ENCODE measurements around the gene NMT1. TPM values are rescaled to one million over a fixed set of nuclear protein-coding genes. Genes with fewer than 3 reads are reported as not detected.

NMT1 gene
- total and polyA plus RNA-seq, 2 donors from 2014 or later: 72.3 to 98.5 TPM

DNA sequence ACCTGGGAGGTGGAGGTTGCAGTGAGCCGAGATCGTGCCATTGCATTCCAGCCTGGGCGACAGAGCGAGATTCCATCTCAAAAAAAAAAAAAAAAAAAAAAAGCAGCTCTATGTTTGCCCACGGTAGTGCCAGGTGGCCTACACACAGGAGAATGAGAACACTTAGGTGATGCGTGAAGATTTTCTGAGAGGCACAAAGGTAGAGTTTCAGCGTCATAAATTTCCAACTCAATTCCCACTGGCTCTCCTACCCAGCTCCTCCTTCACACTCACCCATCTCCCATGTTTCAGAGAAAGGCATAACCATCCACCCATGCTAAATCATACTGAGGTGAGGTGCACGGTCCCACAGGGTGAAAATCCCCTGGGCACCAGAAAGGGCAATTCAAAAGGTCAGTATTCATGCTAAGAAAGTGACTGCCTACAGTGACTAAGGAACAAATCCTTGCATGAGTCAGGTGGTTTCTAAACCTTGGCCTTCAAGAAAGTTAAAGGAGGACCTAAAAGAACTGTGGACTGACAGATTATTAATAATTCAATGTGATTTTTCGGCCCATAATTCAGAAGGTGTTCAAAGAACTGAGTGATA lies 14.5 kb upstream of the NMT1 start:
- FAIRE-seq (no peak), DNase-seq (peak in 1 of 5 donors; percentile 58)
- intact Hi-C loops (cut with DNase I): no loop called here
- Histone ChIP-seq H3K9me3 (ENCODE audit: control insufficient read depth in 2 of 3, insufficient read depth in 1 of 3, low read length in 3 of 3) (no peaks in the 10 kb centered on the region), H3K4me1 (ENCODE audit: control insufficient read depth in 2 of 3, insufficient read depth in 2 of 3, low read depth in 1 of 3, low read length in 3 of 3) (peaks cover 0 to 15% (median 5%) of the 10 kb centered on the region in 3 donors), H3K4me3 (ENCODE audit: low read length in 3 of 3) (no peak overlapping the region), H3K27ac (ENCODE audit: low read depth in 2 of 2, low read length in 2 of 2) (no peak overlapping the region), H3K27me3 (ENCODE audit: control insufficient read depth, insufficient read depth, low read length) (no peaks in the 10 kb centered on the region), H3K36me3 (ENCODE audit: control insufficient read depth in 2 of 3, insufficient read depth in 3 of 3, low read length in 3 of 3) (no peaks in the 10 kb centered on the region), H3K9ac (ENCODE audit: low read length in 3 of 3) (peak overlapping the region in 1 of 3 donors; percentile 40)
- TF ChIP-seq, protein P1, sequence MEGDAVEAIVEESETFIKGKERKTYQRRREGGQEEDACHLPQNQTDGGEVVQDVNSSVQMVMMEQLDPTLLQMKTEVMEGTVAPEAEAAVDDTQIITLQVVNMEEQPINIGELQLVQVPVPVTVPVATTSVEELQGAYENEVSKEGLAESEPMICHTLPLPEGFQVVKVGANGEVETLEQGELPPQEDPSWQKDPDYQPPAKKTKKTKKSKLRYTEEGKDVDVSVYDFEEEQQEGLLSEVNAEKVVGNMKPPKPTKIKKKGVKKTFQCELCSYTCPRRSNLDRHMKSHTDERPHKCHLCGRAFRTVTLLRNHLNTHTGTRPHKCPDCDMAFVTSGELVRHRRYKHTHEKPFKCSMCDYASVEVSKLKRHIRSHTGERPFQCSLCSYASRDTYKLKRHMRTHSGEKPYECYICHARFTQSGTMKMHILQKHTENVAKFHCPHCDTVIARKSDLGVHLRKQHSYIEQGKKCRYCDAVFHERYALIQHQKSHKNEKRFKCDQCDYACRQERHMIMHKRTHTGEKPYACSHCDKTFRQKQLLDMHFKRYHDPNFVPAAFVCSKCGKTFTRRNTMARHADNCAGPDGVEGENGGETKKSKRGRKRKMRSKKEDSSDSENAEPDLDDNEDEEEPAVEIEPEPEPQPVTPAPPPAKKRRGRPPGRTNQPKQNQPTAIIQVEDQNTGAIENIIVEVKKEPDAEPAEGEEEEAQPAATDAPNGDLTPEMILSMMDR (IDR thresholded peaks at IDR 0.05; ENCODE audit: borderline replicate concordance, extremely low read depth, insufficient read depth): no peak

- Histone ChIP-seq H3K27ac (ENCODE audit: low read depth in 2 of 2, low read length in 2 of 2) (no peak overlapping the region), H3K9ac (ENCODE audit: low read length in 3 of 3) (no peak overlapping the region), H3K27me3 (ENCODE audit: control insufficient read depth, insufficient read depth, low read length) (no peaks in the 10 kb centered on the region), H3K4me1 (ENCODE audit: control insufficient read depth in 2 of 3, insufficient read depth in 2 of 3, low read depth in 1 of 3, low read length in 3 of 3) (peaks cover 0 to 8% (median 5%) of the 10 kb centered on the region in 3 donors), H3K9me3 (ENCODE audit: control insufficient read depth in 2 of 3, insufficient read depth in 1 of 3, low read length in 3 of 3) (no peaks in the 10 kb centered on the region), H3K36me3 (ENCODE audit: control insufficient read depth in 2 of 3, insufficient read depth in 3 of 3, low read length in 3 of 3) (no peaks in the 10 kb centered on the region), H3K4me3 (ENCODE audit: low read length in 3 of 3) (no peak overlapping the region)
- TF ChIP-seq, protein P1 (IDR thresholded peaks at IDR 0.05; ENCODE audit: borderline replicate concordance, extremely low read depth, insufficient read depth): peak; percentile 6
- FAIRE-seq: no peak
- intact Hi-C loops (cut with DNase I): no loop called here
- DNase-seq: no peak
Measured at GRCh38 chr17:45048795-45049563, 12.1 kb upstream of the NMT1 start.

DNA sequence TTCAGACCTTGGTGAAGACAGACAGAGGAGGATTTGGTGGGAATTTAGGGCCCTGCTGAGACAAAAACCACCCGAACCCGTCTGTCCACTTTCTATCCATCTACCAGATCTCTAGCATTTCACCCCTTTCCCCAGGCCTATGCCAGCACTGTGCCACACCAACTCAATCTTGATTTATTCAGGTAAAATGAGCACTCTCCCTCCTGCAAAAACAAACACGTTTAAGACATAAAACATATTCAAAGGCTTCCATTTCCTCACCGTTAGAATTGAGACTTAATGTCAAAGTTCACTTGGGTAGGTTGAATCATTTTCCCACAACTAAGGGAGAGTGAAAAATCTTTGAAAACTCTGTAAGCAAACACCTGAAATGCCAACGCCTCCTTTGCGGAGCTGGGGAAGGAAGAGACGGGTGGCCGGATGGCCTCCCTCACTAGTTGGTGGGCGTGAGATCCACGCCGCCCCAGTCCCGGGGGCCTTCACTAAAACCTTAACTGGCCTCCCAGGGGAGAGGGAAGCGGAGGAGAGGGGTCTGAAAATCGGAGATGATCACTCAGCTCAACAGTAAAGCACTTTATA lies 10.5 kb upstream of the NMT1 start:
- TF ChIP-seq, protein P1 (IDR thresholded peaks at IDR 0.05; ENCODE audit: borderline replicate concordance, extremely low read depth, insufficient read depth): no peak

More for the DNA sequence above, 10.5 kb upstream of the NMT1 start:
- FAIRE-seq: no peak
- no peaks in the 10 kb centered on the region for H3K36me3 ChIP-seq (ENCODE audit: control insufficient read depth in 2 of 3, insufficient read depth in 3 of 3, low read length in 3 of 3)
- H3K9ac ChIP-seq (ENCODE audit: low read length in 3 of 3): peak overlapping the region; percentile 89 to 94 (median 93)
- no peaks in the 10 kb centered on the region for H3K27me3 ChIP-seq (ENCODE audit: control insufficient read depth, insufficient read depth, low read length)
- H3K9me3 ChIP-seq (ENCODE audit: control insufficient read depth in 2 of 3, insufficient read depth in 1 of 3, low read length in 3 of 3): no peaks in the 10 kb centered on the region
- peaks cover 0 to 6% (median 5%) of the 10 kb centered on the region in 3 donors for H3K4me1 ChIP-seq (ENCODE audit: control insufficient read depth in 2 of 3, insufficient read depth in 2 of 3, low read depth in 1 of 3, low read length in 3 of 3)
- DNase-seq: peak in 3 of 5 donors; percentile 30 to 59 (median 50)
- H3K27ac ChIP-seq (ENCODE audit: low read depth in 2 of 2, low read length in 2 of 2): peak overlapping the region; percentile 85 to 94
- peak overlapping the region; percentile 83 to 99 (median 95) for H3K4me3 ChIP-seq (ENCODE audit: low read length in 3 of 3)
- intact Hi-C loops (cut with DNase I): no loop called here
